GM19099 (cell line): ENCODE measurements around the gene BUB3.
A peak's percentile ranks its signal among the peaks of the same experiment; 100 is the strongest.

Experiments
- POLR2A ChIP-seq: IDR thresholded peaks from 3 replicates; pipeline ENCODE4 v1.6.1; 2011; ENCODE audit warnings: low read depth; ENCODE audit not compliant: insufficient read length; ENCODE audit errors: extremely low read depth

BUB3 gene

GRCh38 chr10:123154092-123154710 lies at the start of gene BUB3:
Gene BUB3 (plus strand): TSS chr10:123154402. CDS start chr10:123154918, 516 bp downstream.
- peak; percentile 97 for TF ChIP-seq POLR2A

DNA sequence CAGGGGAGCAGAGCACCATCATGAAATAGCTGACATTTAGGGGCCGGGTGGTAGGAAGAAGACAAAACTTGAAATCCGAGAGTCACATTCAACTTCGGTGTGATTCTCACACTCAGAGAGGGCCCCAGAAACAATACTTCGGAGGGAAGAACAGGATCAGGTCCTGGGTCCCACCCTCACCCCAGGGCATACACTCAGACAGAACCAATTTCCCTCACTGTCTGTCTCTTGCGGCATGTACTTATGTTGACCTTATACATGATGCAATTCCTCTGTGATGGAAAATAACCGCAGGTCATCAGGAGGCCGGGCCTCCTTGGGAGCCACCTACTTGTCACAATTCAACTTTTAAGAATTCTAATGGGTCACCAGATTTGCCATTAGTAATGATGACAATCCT lies 44.7 kb upstream of the BUB3 start:
- no peak for TF ChIP-seq POLR2A

GRCh38 chr10:123117644-123118417 lies 36.4 kb upstream of the BUB3 start:
- TF ChIP-seq POLR2A: no peak

GRCh38 chr10:123119081-123119480 lies 35.1 kb upstream of the BUB3 start:
- no peak for TF ChIP-seq POLR2A

GRCh38 chr10:123126246-123126645 lies 28.0 kb upstream of the BUB3 start:
- no peak for TF ChIP-seq POLR2A

- TF ChIP-seq POLR2A: no peak
Measured at GRCh38 chr10:123129618-123130271, 24.5 kb upstream of the BUB3 start.

- no peak for TF ChIP-seq POLR2A
Measured at GRCh38 chr10:123132576-123133477, 21.4 kb upstream of the BUB3 start.

DNA sequence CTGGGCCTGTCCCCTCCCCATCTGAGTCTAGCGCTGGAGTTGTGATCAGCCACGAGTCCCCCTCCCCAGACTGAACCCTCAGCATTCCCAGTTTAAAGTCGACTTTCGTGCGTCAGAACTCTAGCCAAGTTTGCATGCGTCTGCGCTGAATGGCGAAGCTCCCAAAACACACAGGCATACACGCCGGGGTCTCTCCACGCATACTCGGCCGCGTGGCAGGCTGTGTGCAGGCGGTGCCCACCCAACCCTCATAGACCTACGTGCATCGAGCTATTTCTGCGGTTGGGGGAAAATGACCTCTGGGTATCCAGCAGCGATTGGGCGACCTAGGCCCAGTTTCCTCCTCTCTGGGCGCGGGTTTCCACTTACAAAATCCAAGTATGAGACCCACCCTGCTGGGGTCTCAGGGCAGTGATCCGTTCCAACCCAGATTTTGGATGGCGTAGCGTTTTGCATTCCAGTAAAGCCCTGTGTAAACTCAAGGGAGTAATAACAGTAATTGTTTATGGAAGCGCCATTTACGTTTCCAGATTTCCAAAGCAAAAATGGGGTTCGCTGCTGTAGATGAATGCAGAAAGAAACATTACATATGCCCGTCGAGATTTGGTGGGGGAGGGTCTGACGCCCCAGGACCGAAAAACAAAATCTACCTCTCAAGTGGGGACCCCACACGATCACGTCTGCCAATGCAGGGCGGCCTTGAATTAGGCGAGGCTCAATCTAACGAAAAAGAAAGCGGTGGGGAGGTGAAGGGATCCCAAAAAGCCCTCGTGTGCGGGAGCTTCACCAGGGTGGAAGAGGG lies 20.5 kb upstream of the BUB3 start:
- no peak for TF ChIP-seq POLR2A

- TF ChIP-seq POLR2A: no peak
Measured at GRCh38 chr10:123134343-123134914, 19.8 kb upstream of the BUB3 start.

DNA sequence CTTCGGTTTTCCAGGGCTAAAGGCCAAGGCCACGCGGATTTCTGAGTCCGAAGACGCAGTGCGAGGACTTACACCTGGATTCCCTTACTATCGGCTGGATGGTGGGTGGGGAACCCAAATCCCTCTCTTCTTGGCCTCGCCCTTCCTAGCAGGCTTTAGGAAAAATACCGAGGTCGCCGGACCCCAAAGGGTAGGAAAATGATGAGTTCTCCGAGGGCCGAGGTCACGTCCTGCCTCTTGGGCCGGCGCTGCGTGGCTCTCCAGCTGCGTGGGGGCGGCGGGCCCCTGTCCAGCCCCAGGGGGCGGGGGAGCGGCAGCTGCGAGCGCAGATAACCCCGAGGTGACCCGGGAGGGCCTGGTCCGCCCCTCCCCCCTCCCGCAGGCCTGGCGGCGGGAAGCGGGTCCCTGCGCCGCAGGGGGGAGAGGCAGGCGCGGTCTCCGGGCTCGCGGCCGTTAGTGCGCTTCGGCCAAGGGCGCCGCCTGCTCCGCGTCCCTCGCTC lies 19.2 kb upstream of the BUB3 start:
- no peak for TF ChIP-seq POLR2A

DNA sequence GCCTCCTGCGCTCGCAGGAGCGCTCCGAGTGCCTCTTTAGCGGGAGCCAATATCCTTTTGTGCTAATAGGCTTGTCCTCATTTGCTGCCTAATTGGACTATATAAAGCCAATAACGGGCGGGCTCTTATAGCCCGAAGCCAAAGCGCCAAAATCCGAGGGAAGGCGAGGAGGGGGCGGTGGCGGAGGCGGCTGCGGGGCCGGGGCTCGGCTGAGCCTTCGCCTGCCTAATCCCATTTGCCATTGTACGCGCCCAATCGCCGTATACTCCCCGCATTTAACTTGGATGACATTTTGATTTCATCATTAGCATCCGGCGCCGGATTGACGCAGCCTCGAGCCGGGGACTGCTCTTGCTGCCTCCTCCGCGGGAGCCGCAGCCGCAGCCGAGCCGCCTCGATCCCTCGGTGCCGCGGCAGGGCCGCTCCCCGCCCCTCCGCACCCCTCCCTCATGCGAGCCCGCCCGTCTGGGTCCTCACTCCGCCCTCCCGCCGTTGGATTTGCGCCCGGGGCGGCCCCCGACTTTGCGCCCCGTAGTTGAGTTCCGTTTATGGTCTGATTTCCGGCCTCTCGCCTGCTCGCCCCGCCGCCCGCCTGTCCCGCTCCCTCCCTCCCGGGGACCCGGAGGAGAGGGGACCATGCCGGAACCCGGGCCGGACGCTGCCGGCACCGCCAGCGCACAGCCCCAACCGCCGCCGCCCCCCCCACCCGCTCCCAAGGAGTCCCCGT lies 18.6 kb upstream of the BUB3 start, which contains the start of gene HMX3:
HMX3 (plus strand) TSS at position 556 of the 727 bp plus-strand sequence; CDS start at position 637, 81 bp downstream.
- TF ChIP-seq POLR2A: no peak

GRCh38 chr10:123136221-123136805 lies 17.9 kb upstream of the BUB3 start:
- no peak for TF ChIP-seq POLR2A
